Measurements from ENCODE around the gene LSM7.
"Not testable (repeated sequence)": the region's sequence is repeated elsewhere in the genome, so short reads cannot be mapped to it uniquely, and the experiment has no call there.

The LSM7 gene

GRCh38 chr19:2360833-2361232 is 32.4 kb upstream of the LSM7 start:
- TF ChIP-seq POLR2A (IDR thresholded peaks at IDR 0.05; ENCODE audit: low read length) (no peak), GATA1 (IDR thresholded peaks at IDR 0.05; ENCODE audit: low read depth, low read length) (no peak)
- DNase-seq = no peak

GRCh38 chr19:2359992-2360685 is 31.8 kb upstream of the LSM7 start, which contains the start of gene TMPRSS9:
Gene TMPRSS9, plus strand, starts transcription at chr19:2360265. Its CDS starts 29,521 bp downstream, at chr19:2389786.
- DNase-seq = no peak
- TF ChIP-seq POLR2A (IDR thresholded peaks at IDR 0.05; ENCODE audit: low read length) (no peak), GATA1 (IDR thresholded peaks at IDR 0.05; ENCODE audit: low read depth, low read length) (no peak)

GRCh38 chr19:2358548-2359173 is 30.3 kb upstream of the LSM7 start:
- DNase-seq = no peak

GRCh38 chr19:2357279-2358206 is 29.2 kb upstream of the LSM7 start:
- no peak for DNase-seq
- TF ChIP-seq GATA1 (IDR thresholded peaks at IDR 0.05; ENCODE audit: low read depth, low read length) = no peak

More at GRCh38 chr19:2358548-2359173, 30.3 kb upstream of the LSM7 start:
- TF ChIP-seq GATA1 (IDR thresholded peaks at IDR 0.05; ENCODE audit: low read depth, low read length) (no peak), POLR2A (IDR thresholded peaks at IDR 0.05; ENCODE audit: low read length) (no peak)

- TF ChIP-seq POLR2A (IDR thresholded peaks at IDR 0.05; ENCODE audit: low read length) = no peak
- TF ChIP-seq GATA1 (IDR thresholded peaks at IDR 0.05; ENCODE audit: low read depth, low read length) = no peak
- DNase-seq = no peak
Observed at GRCh38 chr19:2356036-2356646, 27.8 kb upstream of the LSM7 start.

GRCh38 chr19:2355168-2356035 is 27.0 kb upstream of the LSM7 start:
- no peak for DNase-seq
- no peak for TF ChIP-seq GATA1 (IDR thresholded peaks at IDR 0.05; ENCODE audit: low read depth, low read length)
- TF ChIP-seq POLR2A (IDR thresholded peaks at IDR 0.05; ENCODE audit: low read length) = no peak

GRCh38 chr19:2354670-2355069 is 26.3 kb upstream of the LSM7 start:
- no peak for TF ChIP-seq POLR2A (IDR thresholded peaks at IDR 0.05; ENCODE audit: low read length)
- no peak for TF ChIP-seq GATA1 (IDR thresholded peaks at IDR 0.05; ENCODE audit: low read depth, low read length)
- DNase-seq = no peak

- no peak for DNase-seq
- TF ChIP-seq POLR2A (IDR thresholded peaks at IDR 0.05; ENCODE audit: low read length) = no peak
- no peak for TF ChIP-seq GATA1 (IDR thresholded peaks at IDR 0.05; ENCODE audit: low read depth, low read length)
Observed at GRCh38 chr19:2353887-2354592, 25.7 kb upstream of the LSM7 start.

GRCh38 chr19:2353159-2353886 is 24.9 kb upstream of the LSM7 start:
- TF ChIP-seq POLR2A (IDR thresholded peaks at IDR 0.05; ENCODE audit: low read length) = no peak
- no peak for TF ChIP-seq GATA1 (IDR thresholded peaks at IDR 0.05; ENCODE audit: low read depth, low read length)
- no peak for DNase-seq

GRCh38 chr19:2352121-2352520 is 23.7 kb upstream of the LSM7 start:
- no peak for DNase-seq
- TF ChIP-seq POLR2A (IDR thresholded peaks at IDR 0.05; ENCODE audit: low read length) = no peak
- no peak for TF ChIP-seq GATA1 (IDR thresholded peaks at IDR 0.05; ENCODE audit: low read depth, low read length)

GRCh38 chr19:2351591-2351990 is 23.2 kb upstream of the LSM7 start:
- TF ChIP-seq GATA1 (IDR thresholded peaks at IDR 0.05; ENCODE audit: low read depth, low read length) = no peak
- no peak for DNase-seq

GRCh38 chr19:2350656-2351055 is 22.3 kb upstream of the LSM7 start:
- TF ChIP-seq POLR2A (IDR thresholded peaks at IDR 0.05; ENCODE audit: low read length) (no peak), GATA1 (IDR thresholded peaks at IDR 0.05; ENCODE audit: low read depth, low read length) (no peak)
- no peak for DNase-seq

GRCh38 chr19:2349818-2350217 is 21.4 kb upstream of the LSM7 start:
- DNase-seq = not testable (repeated sequence)

Measured in erythroblast (primary cell).